Spinal cord (tissue), 4 donors: ENCODE measurements around the gene PRF1. TPM values are rescaled to one million over a fixed set of nuclear protein-coding genes. Genes with fewer than 3 reads are reported as not detected.

Experiments used
- polyA plus RNA-seq, 2 donors: library from polyadenylated mRNA; unstranded; fragments of 120-200 nt; gene quantifications; one replicate each; pipeline ENCODE4 v1.2.1, GENCODE V29; 2013; ENCODE audit not compliant: insufficient read length in 2 of 2
- total RNA-seq, 2 donors: library from RNA; depleted of rRNA in 1 of 2; stranded (reverse); fragments of 120-200 nt in 1 of 2; fragments of >200 nt in 1 of 2; gene quantifications; one replicate each; pipeline versions ENCODE4 v1.2.3 to v1.2.4, GENCODE V29; 2013 to 2014

The PRF1 gene
- total and polyA plus RNA-seq, 4 donors = 0.16 to 0.44 (median 0.39) TPM

Other genes with a start within 250 kb of the PRF1 start
- 10 to 100 TPM in 1 of 2 donors, 1 to 10 TPM in 1; 7.4 to 13.9 TPM for gene LRRC20, start 220.1 kb downstream of the PRF1 start, total RNA-seq
- gene LRRC20, start 220.1 kb downstream of the PRF1 start, polyA plus RNA-seq = 10 to 100 TPM; 27.0 to 29.1 TPM
- gene EIF4EBP2, start 198.6 kb downstream of the PRF1 start, total RNA-seq = 10 to 100 TPM; 47.6 to 58.4 TPM
- gene EIF4EBP2, start 198.6 kb downstream of the PRF1 start, polyA plus RNA-seq = 10 to 100 TPM; 62.4 to 77.5 TPM
- 1 to 10 TPM; 2.1 to 2.2 TPM for gene NODAL, start 161.1 kb downstream of the PRF1 start, total RNA-seq
- gene NODAL, start 161.1 kb downstream of the PRF1 start, polyA plus RNA-seq = 1 to 10 TPM; 2.6 to 3.1 TPM
- 10 to 100 TPM; 10.0 to 26.3 TPM for gene PALD1, start 124.0 kb downstream of the PRF1 start, total RNA-seq
- gene PALD1, start 124.0 kb downstream of the PRF1 start, polyA plus RNA-seq = 10 to 100 TPM; 23.2 to 25.1 TPM
- gene ADAMTS14, start 69.8 kb upstream of the PRF1 start, total RNA-seq = 1 to 10 TPM; 2.3 to 4.7 TPM
- 1 to 10 TPM; 2.0 to 4.7 TPM for gene ADAMTS14, start 69.8 kb upstream of the PRF1 start, polyA plus RNA-seq
- not detected for gene TBATA, start 182.6 kb upstream of the PRF1 start, total RNA-seq
- gene TBATA, start 182.6 kb upstream of the PRF1 start, polyA plus RNA-seq = not detected
- 10 to 100 TPM; 40.8 to 50.3 TPM for gene SGPL1, start 213.2 kb upstream of the PRF1 start, total RNA-seq
- 10 to 100 TPM; 48.2 to 53.1 TPM for gene SGPL1, start 213.2 kb upstream of the PRF1 start, polyA plus RNA-seq